NT2/D1 (cell line): ENCODE data around the gene NTRK3.

Experiments used
- DNase-seq: peaks from one replicate; pipeline ENCODE4 v3.0.0-alpha.2; 2011; ENCODE audit warnings: low read depth, low spot score
- H3K27me3 ChIP-seq: 2 replicates; pipeline ENCODE4 v1.6.0; 2011; ENCODE audit warnings: mild to moderate bottlenecking; ENCODE audit not compliant: insufficient read length, insufficient read depth
- H3K36me3 ChIP-seq: 2 replicates; pipeline ENCODE4 v1.6.1; 2011; ENCODE audit warnings: mild to moderate bottlenecking, low read length, mixed read lengths; ENCODE audit not compliant: insufficient read depth, insufficient read length
- H3K4me1 ChIP-seq: 2 replicates; pipeline ENCODE4 v1.5.1; 2011; ENCODE audit not compliant: insufficient read depth, insufficient read length
- H3K4me3 ChIP-seq: 2 replicates; pipeline ENCODE4 v1.5.1; 2011; ENCODE audit warnings: low read depth; ENCODE audit not compliant: insufficient read length
- H3K9ac ChIP-seq: 2 replicates; pipeline ENCODE4 v1.6.0; 2011; ENCODE audit warnings: low read depth; ENCODE audit not compliant: insufficient read length
- H3K9me3 ChIP-seq: 2 replicates; pipeline ENCODE4 v1.5.1; 2011; ENCODE audit warnings: mild to moderate bottlenecking, low read length; ENCODE audit not compliant: insufficient read depth
- SUZ12 ChIP-seq: IDR thresholded peaks from 2 replicates; pipeline ENCODE4 v1.6.1; 2011; ENCODE audit not compliant: insufficient read length, insufficient read depth; ENCODE audit errors: extremely low read depth
- YY1 ChIP-seq: IDR thresholded peaks from 2 replicates; pipeline ENCODE4 v1.6.1; 2011; ENCODE audit not compliant: insufficient read length, insufficient read depth
- ZNF274 ChIP-seq: IDR thresholded peaks from 2 replicates; pipeline ENCODE4 v1.6.1; 2011; ENCODE audit warnings: mild to moderate bottlenecking, low read depth, low read length

The NTRK3 gene

DNA sequence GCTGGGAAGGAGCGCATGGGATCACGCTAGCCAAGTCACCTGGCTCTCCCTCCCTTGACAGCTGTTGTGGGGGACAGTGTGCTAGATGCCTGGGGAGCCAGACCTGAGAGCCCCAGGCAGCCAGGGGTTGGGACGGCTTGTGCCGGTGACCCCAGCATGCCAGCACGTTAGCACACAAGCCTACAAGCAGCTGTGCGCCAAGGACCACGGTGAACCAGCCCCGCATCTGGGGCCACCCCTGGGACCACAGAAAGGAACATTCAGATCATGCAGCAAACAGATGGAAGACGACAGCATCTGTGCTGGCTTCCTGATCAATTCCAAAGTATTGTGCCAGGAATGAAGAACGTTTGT is 64.8 kb downstream of the NTRK3 start:
- H3K9me3 ChIP-seq: no peaks in the 10 kb centered on the region
- H3K36me3 ChIP-seq: no peaks in the 10 kb centered on the region
- H3K4me3 ChIP-seq: no peak overlapping the region
- no peak for DNase-seq
- H3K27me3 ChIP-seq: no peaks in the 10 kb centered on the region
- TF ChIP-seq YY1: no peak
- no peak for TF ChIP-seq SUZ12
- TF ChIP-seq ZNF274: no peak
- H3K9ac ChIP-seq: no peak overlapping the region
- no peaks in the 10 kb centered on the region for H3K4me1 ChIP-seq

DNA sequence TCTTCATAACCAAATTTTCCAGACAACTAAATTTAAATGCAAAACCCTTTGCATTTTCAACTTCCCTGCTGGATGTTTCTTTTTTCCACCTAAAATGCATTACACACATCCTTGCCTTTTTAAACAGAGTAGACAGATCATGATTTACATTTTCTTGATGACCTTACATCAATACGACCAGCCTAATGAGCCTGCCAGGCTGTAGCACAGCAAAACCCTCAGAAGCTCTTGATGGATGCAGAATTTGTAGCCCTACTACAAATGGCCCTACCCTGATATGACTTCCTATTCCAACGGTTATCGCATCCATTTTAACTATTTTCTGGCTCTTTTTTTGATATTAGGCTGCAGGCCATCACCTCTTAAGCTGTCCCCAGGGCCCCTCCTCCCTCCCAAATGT is 66.3 kb downstream of the NTRK3 start:
- H3K4me3 ChIP-seq: no peak overlapping the region
- no peaks in the 10 kb centered on the region for H3K4me1 ChIP-seq
- no peaks in the 10 kb centered on the region for H3K36me3 ChIP-seq
- no peak for DNase-seq
- no peak overlapping the region for H3K9ac ChIP-seq
- H3K27me3 ChIP-seq: no peaks in the 10 kb centered on the region
- no peaks in the 10 kb centered on the region for H3K9me3 ChIP-seq
- no peak for TF ChIP-seq ZNF274
- TF ChIP-seq YY1: no peak
- no peak for TF ChIP-seq SUZ12

DNA sequence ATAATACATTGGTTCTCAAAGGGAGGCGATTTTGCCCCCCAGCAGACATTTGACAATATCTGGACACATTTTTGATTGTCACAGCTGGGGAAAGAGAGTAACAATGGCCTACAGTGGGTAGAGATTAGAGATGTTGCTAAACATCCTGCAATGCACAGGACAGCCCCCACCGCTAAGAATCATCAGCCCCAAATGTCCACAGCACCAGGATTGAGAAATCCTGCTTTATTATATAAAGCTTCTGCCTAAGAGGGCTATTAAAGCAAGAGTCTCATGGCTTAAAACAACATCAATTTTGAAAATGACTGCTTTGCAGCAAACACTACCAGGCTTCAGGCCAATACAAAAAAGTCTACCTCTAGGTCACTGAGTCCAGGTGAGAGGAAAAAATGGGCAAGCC is 68.2 kb downstream of the NTRK3 start:
- no peak for TF ChIP-seq SUZ12
- no peak for TF ChIP-seq ZNF274
- DNase-seq: no peak
- Histone ChIP-seq H3K27me3 (no peaks in the 10 kb centered on the region), H3K4me3 (no peak overlapping the region), H3K36me3 (no peaks in the 10 kb centered on the region), H3K4me1 (no peaks in the 10 kb centered on the region), H3K9ac (no peak overlapping the region), H3K9me3 (no peaks in the 10 kb centered on the region)

- TF ChIP-seq ZNF274 (no peak), YY1 (no peak), SUZ12 (no peak)
- Histone ChIP-seq H3K27me3 (no peaks in the 10 kb centered on the region), H3K9me3 (no peaks in the 10 kb centered on the region), H3K9ac (no peak overlapping the region), H3K36me3 (no peaks in the 10 kb centered on the region), H3K4me3 (no peak overlapping the region), H3K4me1 (no peaks in the 10 kb centered on the region)
- no peak for DNase-seq
These were observed 69.3 kb downstream of the NTRK3 start for GRCh38 chr15:88187195-88187594.

- Histone ChIP-seq H3K9ac (no peak overlapping the region), H3K4me3 (no peak overlapping the region), H3K36me3 (no peaks in the 10 kb centered on the region), H3K9me3 (no peaks in the 10 kb centered on the region), H3K4me1 (no peaks in the 10 kb centered on the region), H3K27me3 (no peaks in the 10 kb centered on the region)
- TF ChIP-seq SUZ12 (no peak), YY1 (no peak)
- no peak for DNase-seq
These were observed 71.0 kb downstream of the NTRK3 start for GRCh38 chr15:88185584-88185983.

DNA sequence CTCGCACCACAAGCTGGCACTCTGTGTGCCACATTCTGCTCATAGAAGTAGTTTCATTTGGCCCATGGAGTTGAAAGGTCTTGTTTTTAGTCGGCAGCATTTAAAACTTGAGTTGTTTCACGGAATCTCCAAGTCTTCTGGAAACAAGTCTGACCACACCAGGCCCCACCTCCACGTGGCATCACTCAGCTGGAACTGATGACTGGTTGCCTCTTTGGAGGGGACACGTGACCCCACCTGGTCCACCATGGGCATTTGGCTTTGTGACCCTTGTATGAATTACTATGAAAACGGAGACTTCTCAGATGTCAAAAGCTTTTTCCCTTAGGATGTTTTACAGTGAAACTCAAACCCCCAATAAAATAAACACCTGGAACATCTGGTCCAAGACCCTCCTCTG is 74.9 kb downstream of the NTRK3 start:
- TF ChIP-seq SUZ12: no peak

GRCh38 chr15:88179562-88179961 is 77.0 kb downstream of the NTRK3 start:
- TF ChIP-seq ZNF274: no peak
- no peak for TF ChIP-seq SUZ12
- no peak for TF ChIP-seq YY1
- no peaks in the 10 kb centered on the region for H3K9me3 ChIP-seq
- H3K27me3 ChIP-seq: no peaks in the 10 kb centered on the region
- H3K9ac ChIP-seq: no peak overlapping the region
- no peaks in the 10 kb centered on the region for H3K4me1 ChIP-seq
- no peak overlapping the region for H3K4me3 ChIP-seq
- no peak for DNase-seq
- no peaks in the 10 kb centered on the region for H3K36me3 ChIP-seq

More for the DNA sequence above, 74.9 kb downstream of the NTRK3 start:
- H3K4me3 ChIP-seq: no peak overlapping the region
- no peaks in the 10 kb centered on the region for H3K27me3 ChIP-seq
- DNase-seq: no peak
- no peaks in the 10 kb centered on the region for H3K4me1 ChIP-seq
- H3K9me3 ChIP-seq: no peaks in the 10 kb centered on the region
- no peaks in the 10 kb centered on the region for H3K36me3 ChIP-seq
- H3K9ac ChIP-seq: no peak overlapping the region

DNA sequence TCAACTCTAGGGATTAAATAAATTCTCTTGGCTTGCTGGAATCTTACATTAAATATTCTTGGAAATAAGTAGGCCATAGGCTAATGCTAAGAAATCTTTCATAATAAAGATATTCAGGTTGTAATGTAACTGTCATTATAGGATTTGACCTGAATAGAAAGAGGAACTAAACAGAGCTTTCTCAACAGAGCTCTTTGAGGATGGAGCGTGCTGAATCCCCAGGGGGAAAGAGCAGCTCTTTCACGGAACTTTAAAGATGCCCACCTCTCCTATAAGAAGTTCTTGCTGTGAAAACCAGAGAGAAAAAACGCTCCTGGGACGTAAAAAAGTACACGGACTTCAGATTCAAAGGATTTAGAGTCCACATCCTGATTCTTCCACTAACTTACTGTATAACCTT is 77.9 kb downstream of the NTRK3 start:
- no peak overlapping the region for H3K9ac ChIP-seq
- no peaks in the 10 kb centered on the region for H3K27me3 ChIP-seq
- no peaks in the 10 kb centered on the region for H3K4me1 ChIP-seq
- no peak for DNase-seq
- H3K36me3 ChIP-seq: no peaks in the 10 kb centered on the region
- no peak for TF ChIP-seq SUZ12
- TF ChIP-seq ZNF274: no peak
- no peak for TF ChIP-seq YY1
- no peak overlapping the region for H3K4me3 ChIP-seq
- no peaks in the 10 kb centered on the region for H3K9me3 ChIP-seq
